Right lobe of liver (tissue), 6 donors: ENCODE measurements around the gene HSPA5. TPM values are rescaled to one million over a fixed set of nuclear protein-coding genes. Genes with fewer than 3 reads are reported as not detected.
A peak's percentile ranks its signal among the peaks of the same experiment; 100 is the strongest.

Experiments
- ATAC-seq, 4 donors: fragments of 200-7000 bp; cut with Tn5 transposase; one replicate each; pipeline ENCODE4 v1.9.1; 2020; ENCODE audit warnings: mild to moderate bottlenecking in 4 of 4, moderate library complexity in 4 of 4
- DNase-seq, 3 donors: peaks; one replicate each; pipeline ENCODE4 v3.0.0-alpha.2; 2020
- H3K27ac ChIP-seq, 3 donors: fragments of 200-600 bp; one replicate each; pipeline ENCODE4 v1.8.0; 2022
- H3K27me3 ChIP-seq, 2 donors: fragments of 200-600 bp; one replicate each; pipeline ENCODE4 v1.8.0; 2022
- H3K36me3 ChIP-seq, 4 donors: fragments of 200-600 bp; sonication (generic) in 1 of 4; one replicate each; pipeline versions ENCODE4 v1.5.1 to v1.8.0; 2017 to 2022; ENCODE audit warnings: control low read depth in 1 of 4
- H3K4me1 ChIP-seq, 4 donors: fragments of 200-600 bp; sonication (generic) in 1 of 4; one replicate each; pipeline versions ENCODE4 v1.5.1 to v1.8.0; 2017 to 2022; ENCODE audit warnings: control low read depth in 1 of 4
- H3K4me3 ChIP-seq, 3 donors: fragments of 200-600 bp; one replicate each; pipeline ENCODE4 v1.8.0; 2022
- H3K9me3 ChIP-seq, 4 donors: fragments of 200-600 bp; sonication (generic) in 1 of 4; one replicate each; pipeline versions ENCODE4 v1.5.1 to v1.8.0; 2017 to 2022; ENCODE audit warnings: control low read depth in 1 of 4
- POLR2A ChIP-seq: fragments of 450-650 bp; IDR thresholded peaks from one replicate; pipeline ENCODE4 v1.6.1; 2017; ENCODE audit warnings: antibody characterized with exemption, mild to moderate bottlenecking
- WGBS: methylation state at CpG from one replicate; pipeline ENCODE4 v1.1.6; 2018; ENCODE audit warnings: low coverage, low lambda C conversion rate; ENCODE audit not compliant: insufficient coverage; ENCODE audit errors: missing lambda C conversion rate; 5-methylcytosine and 5-hydroxymethylcytosine counted together
- intact Hi-C, 2 donors: fragments of 100-400 bp; cut with DNase I; formaldehyde crosslinking; loops; one replicate each; pipeline versions ENCODE4 v1.11.2 to v1.14.1; 2022
- small RNA-seq, 2 experiments: library from RNA; depleted of rRNA; stranded (forward); fragments of <200 nt; gene quantifications; one replicate each; pipeline ENCODE3, GENCODE V24; 2016
- total RNA-seq, 6 experiments: library from RNA; depleted of rRNA in 2 of 6; stranded (reverse); fragments of >200 nt in 2 of 6; fragmentation: NEBNext Ultra II Directional in 3 of 6; extraction: Animal tissue kit (Norgen Biotek cat#: 25700) in 3 of 6; gene quantifications; one replicate each; pipeline versions ENCODE4 v1.1.0 to v1.2.4, GENCODE V29; 2016 to 2023
- TF ChIP-seq, protein P1 (sequence below), 4 donors: fragments of 200-600 bp in 3 of 4; fragments of 450-650 bp in 1 of 4; IDR thresholded peaks; one replicate each; pipeline versions ENCODE4 v1.5.1 to v1.8.0; 2016 to 2022; ENCODE audit warnings: antibody characterized with exemption in 4 of 4, mild to moderate bottlenecking in 2 of 4
- donor health status: DM: no; HTN: yes; CAD: no.
- donor health status: DM: no; HTN: no; CAD: no.
- donor health status: DM: no; HTN: no; CAD: no.
- donor health status: DM: no; HTN: yes; CAD: no.
- donor health status: DM: no; HTN: yes; CAD: no.

Gene HSPA5
- total RNA-seq, 6 experiments from 2014 or later = 240 to 359 (median 259) TPM

DNA sequence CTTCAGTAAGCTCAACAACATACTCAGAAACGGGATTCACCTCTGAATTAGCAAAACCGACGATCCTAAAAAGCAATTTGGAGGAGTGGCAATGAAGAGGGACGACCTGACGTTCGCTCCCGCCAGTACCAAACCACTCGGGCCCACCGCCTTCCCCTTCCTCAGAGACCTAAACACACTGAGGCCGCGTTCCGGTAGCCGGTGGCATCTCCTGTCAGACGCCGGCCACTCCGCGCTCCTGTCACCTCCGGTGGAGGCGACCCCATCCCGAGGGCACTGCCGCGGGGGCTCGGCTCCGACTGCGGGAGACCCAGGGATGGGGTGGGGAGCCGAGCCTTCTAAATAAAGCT is 52.2 kb downstream of the HSPA5 start:
- no peaks in the 10 kb centered on the region for H3K27me3 ChIP-seq
- peak overlapping the region; percentile 97 to 100 (median 99) for H3K4me3 ChIP-seq
- no peaks in the 10 kb centered on the region for H3K9me3 ChIP-seq
- intact Hi-C loops = no loop called here
- DNase-seq = peak in 2 of 3 donors; percentile 45 to 61
- 0% methylated on average over 3 of the region's 26 CpGs for WGBS
- H3K27ac ChIP-seq = peak overlapping the region; percentile 52 to 86 (median 84)
- TF ChIP-seq, protein P1, sequence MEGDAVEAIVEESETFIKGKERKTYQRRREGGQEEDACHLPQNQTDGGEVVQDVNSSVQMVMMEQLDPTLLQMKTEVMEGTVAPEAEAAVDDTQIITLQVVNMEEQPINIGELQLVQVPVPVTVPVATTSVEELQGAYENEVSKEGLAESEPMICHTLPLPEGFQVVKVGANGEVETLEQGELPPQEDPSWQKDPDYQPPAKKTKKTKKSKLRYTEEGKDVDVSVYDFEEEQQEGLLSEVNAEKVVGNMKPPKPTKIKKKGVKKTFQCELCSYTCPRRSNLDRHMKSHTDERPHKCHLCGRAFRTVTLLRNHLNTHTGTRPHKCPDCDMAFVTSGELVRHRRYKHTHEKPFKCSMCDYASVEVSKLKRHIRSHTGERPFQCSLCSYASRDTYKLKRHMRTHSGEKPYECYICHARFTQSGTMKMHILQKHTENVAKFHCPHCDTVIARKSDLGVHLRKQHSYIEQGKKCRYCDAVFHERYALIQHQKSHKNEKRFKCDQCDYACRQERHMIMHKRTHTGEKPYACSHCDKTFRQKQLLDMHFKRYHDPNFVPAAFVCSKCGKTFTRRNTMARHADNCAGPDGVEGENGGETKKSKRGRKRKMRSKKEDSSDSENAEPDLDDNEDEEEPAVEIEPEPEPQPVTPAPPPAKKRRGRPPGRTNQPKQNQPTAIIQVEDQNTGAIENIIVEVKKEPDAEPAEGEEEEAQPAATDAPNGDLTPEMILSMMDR (IDR thresholded peaks at IDR 0.05) = no peak
- TF ChIP-seq POLR2A = no peak
- ATAC-seq = peak; percentile 3 to 14 (median 12)
- H3K4me1 ChIP-seq = peaks cover 0 to 32% (median 5%) of the 10 kb centered on the region in 4 donors
- H3K36me3 ChIP-seq = no peaks in the 10 kb centered on the region

Small RNA genes within 50 kb of the gene (small RNA-seq; reads per million reads assigned to genes)
- gene AL354710.1 = 0 reads per million in 2 experiments

Other genes starting within 250 kb of the HSPA5 start
- gene SCAI, start 97.8 kb downstream of the HSPA5 start, total RNA-seq = 1 to 10 TPM; 1.8 to 5.5 (median 2.6) TPM
- 10 to 100 TPM; 11.8 to 18.6 (median 15.3) TPM for gene PPP6C, start 51.5 kb downstream of the HSPA5 start, total RNA-seq
- 10 to 100 TPM in 5 of 6 experiments, 1 to 10 TPM in 1; 9.4 to 27.4 (median 21.5) TPM for gene RABEPK, start 40.8 kb downstream of the HSPA5 start, total RNA-seq
- gene GAPVD1, start 20.5 kb upstream of the HSPA5 start, total RNA-seq = 10 to 100 TPM; 15.7 to 24.1 (median 21.1) TPM